Activated CD8-positive, alpha-beta memory T cell treated with anti-CD3 and anti-CD28 coated beads, Interleukin-2, amount 50 U/mL, for 4 hours (primary cell): Measurements from ENCODE around the gene SMARCA4.
"Not testable (repeated sequence)": the region's sequence is repeated elsewhere in the genome, so short reads cannot be mapped to it uniquely, and the experiment has no call there.

Experiments
- DNase-seq: peaks from one replicate; pipeline ENCODE4 v3.0.0-alpha.2; 2020

The SMARCA4 gene

GRCh38 chr19:10981252-10981895, 20.5 kb downstream of the SMARCA4 start:
- no peak for DNase-seq

GRCh38 chr19:10983026-10983425, 22.2 kb downstream of the SMARCA4 start:
- DNase-seq = no peak

GRCh38 chr19:10984166-10984735, 23.4 kb downstream of the SMARCA4 start:
- DNase-seq = no peak

GRCh38 chr19:10985502-10985901, 24.7 kb downstream of the SMARCA4 start:
- DNase-seq = no peak

GRCh38 chr19:10986301-10987127, 25.7 kb downstream of the SMARCA4 start:
- DNase-seq = no peak

- no peak for DNase-seq
Observed at GRCh38 chr19:10987571-10988297, 26.9 kb downstream of the SMARCA4 start.

- no peak for DNase-seq
Observed at GRCh38 chr19:10988380-10988779, 27.6 kb downstream of the SMARCA4 start.

- no peak for DNase-seq
Observed at GRCh38 chr19:10988921-10989320, 28.1 kb downstream of the SMARCA4 start.

GRCh38 chr19:10991076-10991475, 30.2 kb downstream of the SMARCA4 start:
- DNase-seq = no peak

GRCh38 chr19:10991521-10992081, 30.8 kb downstream of the SMARCA4 start:
- no peak for DNase-seq

GRCh38 chr19:10992174-10992573, 31.3 kb downstream of the SMARCA4 start:
- DNase-seq = not testable (repeated sequence)

- DNase-seq = no peak
Observed at GRCh38 chr19:10995926-10996600, 35.2 kb downstream of the SMARCA4 start.

- DNase-seq = no peak
Observed at GRCh38 chr19:10998045-10998533, 37.3 kb downstream of the SMARCA4 start.

GRCh38 chr19:10998666-10999065, 37.8 kb downstream of the SMARCA4 start:
- no peak for DNase-seq

- DNase-seq = no peak
Observed at GRCh38 chr19:11005521-11005920, 44.7 kb downstream of the SMARCA4 start.

GRCh38 chr19:11007385-11007784, 46.6 kb downstream of the SMARCA4 start:
- no peak for DNase-seq

- no peak for DNase-seq
Observed at GRCh38 chr19:11007962-11008532, 47.2 kb downstream of the SMARCA4 start.

- DNase-seq = no peak
Observed at GRCh38 chr19:11010041-11010440, 49.2 kb downstream of the SMARCA4 start.

- no peak for DNase-seq
Observed at GRCh38 chr19:11012507-11012906, 51.7 kb downstream of the SMARCA4 start.

GRCh38 chr19:11013771-11014170, 52.9 kb downstream of the SMARCA4 start:
- no peak for DNase-seq

GRCh38 chr19:11014403-11014911, 53.6 kb downstream of the SMARCA4 start:
- no peak for DNase-seq

GRCh38 chr19:11016631-11017030, 55.8 kb downstream of the SMARCA4 start:
- DNase-seq = no peak
